SK-N-MC (cell line): ENCODE measurements around the gene RYR1.

ENCODE experiments used
- DNase-seq: peaks from one replicate; pipeline ENCODE4 v3.0.0-alpha.2; 2011; ENCODE audit warnings: low read depth, low spot score
- H3K27ac ChIP-seq: fragments of 200-600 bp; sonication (generic); 2 replicates; pipeline ENCODE4 v1.5.1; 2016; ENCODE audit warnings: mixed run types
- H3K36me3 ChIP-seq: fragments of 200-600 bp; sonication (generic); 2 replicates; pipeline ENCODE4 v1.6.1; 2017; ENCODE audit warnings: antibody characterized with exemption, low read length, mixed read lengths; ENCODE audit not compliant: insufficient read depth
- H3K4me3 ChIP-seq: fragments of 200-600 bp; sonication (generic); 2 replicates; pipeline ENCODE4 v1.5.1; 2016
- H3K9ac ChIP-seq: fragments of 200-600 bp; sonication (generic); 2 replicates; pipeline ENCODE4 v1.8.0; 2017; ENCODE audit warnings: mixed run types, mixed read lengths; ENCODE audit not compliant: insufficient read length
- H3K9me3 ChIP-seq: fragments of 200-600 bp; sonication (generic); 2 replicates; pipeline ENCODE4 v1.6.1; 2017; ENCODE audit warnings: low read depth, mild to moderate bottlenecking, antibody characterized with exemption, low read length, moderate library complexity, mixed read lengths
- EZH2 ChIP-seq: fragments of 200-600 bp; sonication (generic); IDR thresholded peaks from one replicate; pipeline ENCODE4 v1.6.1; 2017; ENCODE audit warnings: antibody characterized with exemption
- FOXP2 ChIP-seq: optimal IDR thresholded peaks from 2 replicates; pipeline ENCODE3; 2011; ENCODE audit warnings: mild to moderate bottlenecking, moderate library complexity; ENCODE audit not compliant: insufficient read depth; ENCODE audit errors: extremely low read length, control extremely low read depth
- POLR2AphosphoS5 ChIP-seq: IDR thresholded peaks from 2 replicates; pipeline ENCODE4 v1.6.1; 2012; ENCODE audit warnings: mild to moderate bottlenecking, low read depth, low read length, borderline replicate concordance

The RYR1 gene

DNA sequence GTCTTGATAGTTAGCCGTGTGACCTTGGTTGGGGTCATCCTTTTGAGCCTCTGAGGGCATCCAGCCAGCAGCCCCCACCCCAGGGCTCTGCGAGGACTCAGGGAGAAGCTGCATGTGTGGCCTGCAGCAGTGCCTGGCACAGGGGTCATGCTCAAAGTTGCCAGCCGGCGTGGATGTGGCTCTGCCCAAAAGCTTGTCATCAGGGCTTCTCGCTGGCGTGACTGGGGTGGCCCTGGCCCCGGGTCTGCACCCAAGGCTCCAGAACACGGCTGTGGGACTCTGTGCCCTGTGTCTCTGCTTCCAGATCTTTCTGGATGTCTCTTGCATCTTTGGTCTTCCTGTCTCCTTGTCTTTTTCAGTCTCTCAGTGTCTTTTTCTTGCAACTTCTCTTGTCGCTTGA is 90.9 kb downstream of the RYR1 start:
- H3K9me3 ChIP-seq: no peaks in the 10 kb centered on the region

GRCh38 chr19:38524994-38525634 is 91.6 kb downstream of the RYR1 start:
- Histone ChIP-seq H3K9me3 (no peaks in the 10 kb centered on the region), H3K9ac (no peak overlapping the region), H3K27ac (no peak overlapping the region), H3K4me3 (no peak overlapping the region), H3K36me3 (no peaks in the 10 kb centered on the region)
- DNase-seq: no peak
- no peak for TF ChIP-seq EZH2
- TF ChIP-seq POLR2AphosphoS5: no peak
- TF ChIP-seq FOXP2: no peak

More for the DNA sequence above, 90.9 kb downstream of the RYR1 start:
- TF ChIP-seq POLR2AphosphoS5 (no peak), FOXP2 (no peak), EZH2 (no peak)
- no peak overlapping the region for H3K4me3 ChIP-seq
- H3K9ac ChIP-seq: no peak overlapping the region
- H3K27ac ChIP-seq: no peak overlapping the region
- H3K36me3 ChIP-seq: no peaks in the 10 kb centered on the region
- DNase-seq: no peak

GRCh38 chr19:38526430-38526829 is 92.9 kb downstream of the RYR1 start:
- H3K4me3 ChIP-seq: no peak overlapping the region
- TF ChIP-seq FOXP2: no peak
- TF ChIP-seq POLR2AphosphoS5: no peak
- no peak for TF ChIP-seq EZH2
- no peak overlapping the region for H3K27ac ChIP-seq
- DNase-seq: no peak
- H3K9me3 ChIP-seq: no peaks in the 10 kb centered on the region
- no peaks in the 10 kb centered on the region for H3K36me3 ChIP-seq
- H3K9ac ChIP-seq: no peak overlapping the region

GRCh38 chr19:38527466-38528136 is 94.1 kb downstream of the RYR1 start:
- H3K9me3 ChIP-seq: no peaks in the 10 kb centered on the region
- no peak overlapping the region for H3K9ac ChIP-seq
- no peak for TF ChIP-seq FOXP2
- no peak for TF ChIP-seq POLR2AphosphoS5
- TF ChIP-seq EZH2: no peak
- H3K4me3 ChIP-seq: no peak overlapping the region
- no peak for DNase-seq
- H3K36me3 ChIP-seq: no peaks in the 10 kb centered on the region
- no peak overlapping the region for H3K27ac ChIP-seq

DNA sequence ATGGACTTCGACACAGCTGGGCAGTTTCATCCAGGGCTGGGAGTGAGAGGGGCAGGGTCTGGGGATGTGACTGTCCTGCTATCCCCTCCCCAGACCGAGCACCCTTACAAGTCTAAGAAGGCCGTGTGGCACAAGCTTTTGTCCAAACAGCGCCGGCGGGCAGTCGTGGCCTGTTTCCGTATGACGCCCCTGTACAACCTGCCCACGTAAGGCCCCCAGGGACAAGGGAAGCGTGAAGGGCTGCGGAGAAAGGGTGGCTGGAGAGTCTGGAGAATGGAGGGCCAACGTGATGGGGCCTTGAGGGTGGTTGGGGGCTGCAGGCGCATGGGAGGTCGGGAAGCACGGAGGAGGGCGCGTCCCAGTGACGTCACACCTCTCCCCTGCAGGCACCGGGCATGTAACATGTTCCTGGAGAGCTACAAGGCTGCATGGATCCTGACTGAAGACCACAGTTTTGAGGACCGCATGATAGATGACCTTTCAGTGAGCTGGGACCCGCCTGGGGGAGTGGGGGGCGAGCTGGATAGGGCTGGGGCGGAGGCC is 94.8 kb downstream of the RYR1 start:
- no peak overlapping the region for H3K27ac ChIP-seq
- no peak for DNase-seq
- H3K9ac ChIP-seq: no peak overlapping the region
- no peaks in the 10 kb centered on the region for H3K9me3 ChIP-seq
- no peaks in the 10 kb centered on the region for H3K36me3 ChIP-seq
- no peak for TF ChIP-seq FOXP2
- TF ChIP-seq EZH2: no peak
- TF ChIP-seq POLR2AphosphoS5: no peak
- H3K4me3 ChIP-seq: no peak overlapping the region

GRCh38 chr19:38528931-38529330 is 95.4 kb downstream of the RYR1 start:
- no peaks in the 10 kb centered on the region for H3K9me3 ChIP-seq
- DNase-seq: no peak

GRCh38 chr19:38531515-38531914 is 98.0 kb downstream of the RYR1 start:
- no peak overlapping the region for H3K9ac ChIP-seq
- H3K4me3 ChIP-seq: no peak overlapping the region
- no peaks in the 10 kb centered on the region for H3K36me3 ChIP-seq
- no peak overlapping the region for H3K27ac ChIP-seq
- 0 out of 2 replicates have a peak, but pooled peaks cover 2% of the 10 kb centered on the region for H3K9me3 ChIP-seq
- DNase-seq: no peak
- no peak for TF ChIP-seq FOXP2

More at GRCh38 chr19:38528931-38529330, 95.4 kb downstream of the RYR1 start:
- TF ChIP-seq POLR2AphosphoS5: no peak
- TF ChIP-seq FOXP2: no peak
- no peak for TF ChIP-seq EZH2
- H3K27ac ChIP-seq: no peak overlapping the region
- no peak overlapping the region for H3K4me3 ChIP-seq
- H3K36me3 ChIP-seq: no peaks in the 10 kb centered on the region
- no peak overlapping the region for H3K9ac ChIP-seq

GRCh38 chr19:38532939-38533338 is 99.4 kb downstream of the RYR1 start:
- TF ChIP-seq EZH2 (no peak), FOXP2 (no peak)
- H3K4me3 ChIP-seq: no peak overlapping the region
- H3K27ac ChIP-seq: no peak overlapping the region
- no peak for DNase-seq
- no peaks in the 10 kb centered on the region for H3K36me3 ChIP-seq
- no peak overlapping the region for H3K9ac ChIP-seq
- H3K9me3 ChIP-seq: 0 out of 2 replicates have a peak, but pooled peaks cover 2% of the 10 kb centered on the region
